ENCODE data around the gene HADH.

DNA sequence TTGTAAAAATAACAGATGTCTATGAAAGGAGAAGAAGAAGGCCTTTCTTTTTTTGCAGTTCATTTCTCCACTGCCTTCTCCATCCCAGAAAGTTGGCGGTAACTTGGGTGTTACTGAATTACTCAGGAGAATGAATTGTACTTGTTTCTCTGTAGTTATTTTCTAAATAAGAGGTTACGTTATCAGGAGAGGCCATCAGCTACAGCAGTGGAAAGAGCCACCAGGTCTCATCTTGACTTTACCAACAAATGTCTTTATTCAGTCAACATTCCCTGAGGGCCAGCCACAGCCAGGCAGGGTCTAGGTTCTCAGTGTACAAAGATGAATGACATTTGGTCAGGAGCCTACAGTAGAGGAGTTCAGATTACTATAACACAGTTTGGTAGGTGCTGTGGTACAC is 8.1 kb downstream of the HADH start:
- TF ChIP-seq CTCF (IDR thresholded peaks at IDR 0.05) = no peak
- TF ChIP-seq POLR2A (IDR thresholded peaks at IDR 0.05) = no peak

All from lower leg skin (tissue), 3 donors.